K562 (cell line): ENCODE measurements around the gene RAB5A. TPM values are rescaled to one million over a fixed set of nuclear protein-coding genes. Genes with fewer than 3 reads are reported as not detected.

Experiments
- CCNT2 ChIP-seq: IDR thresholded peaks from 2 replicates; pipeline ENCODE4 v1.6.1; 2011; ENCODE audit warnings: borderline replicate concordance, low read depth, mild to moderate bottlenecking, moderate library complexity, mixed read lengths, low read length; ENCODE audit not compliant: insufficient read length; ENCODE audit errors: extremely low read depth
- CREM ChIP-seq: IDR thresholded peaks from 2 replicates; pipeline ENCODE4 v1.6.1; 2014; ENCODE audit warnings: antibody characterized with exemption, low read depth
- CTBP1 ChIP-seq: fragments of 450-650 bp; IDR thresholded peaks from 2 replicates; pipeline ENCODE4 v1.6.1; 2016; ENCODE audit warnings: borderline replicate concordance
- ELF1 ChIP-seq: fragments of 200-800 bp; sonication (Bioruptor generic); IDR thresholded peaks from 2 replicates; pipeline ENCODE4 v1.6.1; 2016; ENCODE audit warnings: missing genetic modification characterization, missing compliant biosample characterization
- FOXM1 ChIP-seq, 2 experiments: fragments of 450-650 bp in 1 of 2; sonication (generic) in 1 of 2; formaldehyde crosslinking in 1 of 2; IDR thresholded peaks; 2 replicates each; pipeline versions ENCODE4 v1.6.1 to v1.9.0; 2017 to 2022; ENCODE audit warnings: low read depth in 2 of 2, mild to moderate bottlenecking in 2 of 2, missing genetic modification reagents in 1 of 2, moderate library complexity in 1 of 2
- MEF2D ChIP-seq: conservative IDR thresholded peaks from 2 replicates; pipeline ENCODE4 v1.6.1; 2016; ENCODE audit warnings: low read depth, missing genetic modification characterization, missing compliant biosample characterization
- NCOR1 ChIP-seq: fragments of 450-650 bp; IDR thresholded peaks from 2 replicates; pipeline ENCODE4 v1.6.1; 2016; ENCODE audit warnings: mild to moderate bottlenecking, moderate library complexity
- RBM25 ChIP-seq: fragments of 200-400 bp; formaldehyde crosslinking; IDR thresholded peaks from 2 replicates; pipeline ENCODE4 v1.6.1; 2018; ENCODE audit warnings: low read length, low read depth, moderate library complexity; ENCODE audit not compliant: severe bottlenecking
- RCOR1 ChIP-seq, 2 experiments: IDR thresholded peaks; 2 replicates each; pipeline ENCODE4 v1.6.1; 2012; ENCODE audit warnings: low read depth in 2 of 2, low read length in 2 of 2, borderline replicate concordance in 1 of 2, improper control_type of control experiment in 1 of 2
- RNF2 ChIP-seq: sonication (generic); IDR thresholded peaks from 2 replicates; pipeline ENCODE4 v1.6.1; 2016
- TAL1 ChIP-seq: fragments of 450-650 bp; IDR thresholded peaks from 2 replicates; pipeline ENCODE4 v1.6.1; 2016; ENCODE audit warnings: mild to moderate bottlenecking
- TBL1XR1 ChIP-seq, 2 experiments: IDR thresholded peaks; 2 replicates each; pipeline ENCODE4 v1.6.1; 2012; ENCODE audit warnings: improper control_type of control experiment in 2 of 2, low read length in 2 of 2, mild to moderate bottlenecking in 1 of 2
- TEAD4 ChIP-seq, 2 experiments: sonication (generic) in 1 of 2; formaldehyde crosslinking in 1 of 2; IDR thresholded peaks; 2 replicates each; pipeline versions ENCODE4 v1.6.1 to v1.8.0; 2012 to 2022; ENCODE audit warnings: borderline replicate concordance in 1 of 2, inconsistent platforms in 1 of 2, low read length in 1 of 2, mild to moderate bottlenecking in 1 of 2, missing genetic modification reagents in 1 of 2
- ZKSCAN3 ChIP-seq: fragments of 250-450 bp; sonication (Bioruptor Pico); IDR thresholded peaks from 2 replicates; pipeline ENCODE4 v1.4.0; 2020
- polyA plus RNA-seq, 8 experiments: library from polyadenylated mRNA; depleted of rRNA in 4 of 8; stranded (reverse) in 5 of 8; unstranded in 3 of 8; fragments of >200 nt; fragmentation: Nextera tagmentation in 2 of 8; fragmentation: Illumina TruSeq in 1 of 8; extraction: Ambion mirVana in 2 of 8; extraction: Trizol in 1 of 8; gene quantifications; 2 replicates each; pipeline versions ENCODE4 v1.2.1 to v1.2.3, GENCODE V29; 2011 to 2014; ENCODE audit warnings: inconsistent platforms in 1 of 8, missing spikeins in 1 of 8
- total RNA-seq, 7 experiments: library from RNA; depleted of rRNA in 6 of 7; stranded (reverse); fragments of >200 nt in 6 of 7; fragmentation: Illumina TruSeq in 2 of 7; extraction: Trizol in 2 of 7; gene quantifications; 2 replicates each; pipeline versions ENCODE4 v1.2.1 to v1.2.3, GENCODE V29; 2011 to 2021; ENCODE audit warnings: low replicate concordance in 1 of 7
- TF ChIP-seq, protein P1 (sequence below): sonication (generic); IDR thresholded peaks from 2 replicates; pipeline ENCODE4 v1.6.1; 2016
- TF ChIP-seq, protein P2 (sequence below): fragments of 250-450 bp; sonication (Bioruptor Pico); IDR thresholded peaks from 2 replicates; pipeline ENCODE4 v1.6.1; 2021; ENCODE audit warnings: mild to moderate bottlenecking

The RAB5A gene
- total and polyA plus RNA-seq, 9 of the 15 experiments (the other 6 are each of a cell fraction or from before 2014, with no cell fraction given), result 28.3 to 64.2 (median 49.0) TPM

GRCh38 chr3:20015525-20015924, 68.6 kb downstream of the RAB5A start (continued):
- TF ChIP-seq, protein P1, sequence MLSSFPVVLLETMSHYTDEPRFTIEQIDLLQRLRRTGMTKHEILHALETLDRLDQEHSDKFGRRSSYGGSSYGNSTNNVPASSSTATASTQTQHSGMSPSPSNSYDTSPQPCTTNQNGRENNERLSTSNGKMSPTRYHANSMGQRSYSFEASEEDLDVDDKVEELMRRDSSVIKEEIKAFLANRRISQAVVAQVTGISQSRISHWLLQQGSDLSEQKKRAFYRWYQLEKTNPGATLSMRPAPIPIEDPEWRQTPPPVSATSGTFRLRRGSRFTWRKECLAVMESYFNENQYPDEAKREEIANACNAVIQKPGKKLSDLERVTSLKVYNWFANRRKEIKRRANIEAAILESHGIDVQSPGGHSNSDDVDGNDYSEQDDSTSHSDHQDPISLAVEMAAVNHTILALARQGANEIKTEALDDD, result peak; percentile 39; the same call in 1 of the 2 replicates
- TF ChIP-seq ELF1 (tag), result peak; percentile 53; the same call in 1 of the 2 replicates
- no peak for TF ChIP-seq RBM25
- TF ChIP-seq CTBP1, result peak; percentile 83
- peak in 1 of 2 experiments; percentile 50; a peak in 1 of 4 replicates for TF ChIP-seq TBL1XR1 (IDR thresholded peaks at IDR 0.05; ENCODE audit: low read length in 2 of 2)
- TF ChIP-seq ZKSCAN3 (CRISPR knock-in tag), result no peak
- TF ChIP-seq TAL1, result peak; percentile 75
- peak; percentile 15; the same call in 1 of the 2 replicates for TF ChIP-seq RNF2
- TF ChIP-seq, protein P2, sequence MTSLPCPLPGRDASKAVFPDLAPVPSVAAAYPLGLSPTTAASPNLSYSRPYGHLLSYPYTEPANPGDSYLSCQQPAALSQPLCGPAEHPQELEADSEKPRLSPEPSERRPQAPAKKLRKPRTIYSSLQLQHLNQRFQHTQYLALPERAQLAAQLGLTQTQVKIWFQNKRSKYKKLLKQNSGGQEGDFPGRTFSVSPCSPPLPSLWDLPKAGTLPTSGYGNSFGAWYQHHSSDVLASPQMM (CRISPR knock-in tag), result no peak
- TF ChIP-seq TEAD4 (IDR thresholded peaks at IDR 0.05; ENCODE audit: low read length), result peak; percentile 87
- TF ChIP-seq TEAD4 (CRISPR knock-in tag; IDR thresholded peaks at IDR 0.05; ENCODE audit: borderline replicate concordance), result no peak
- peak in 1 of 2 experiments; percentile 91; a peak in 2 of 4 replicates for TF ChIP-seq RCOR1 (IDR thresholded peaks at IDR 0.05; ENCODE audit: borderline replicate concordance in 1 of 2, low read depth in 2 of 2, low read length in 2 of 2)
- peak; percentile 26 for TF ChIP-seq CCNT2
- peak; percentile 67 for TF ChIP-seq NCOR1
- peak; percentile 61 for TF ChIP-seq FOXM1 (IDR thresholded peaks at IDR 0.05; ENCODE audit: low read depth)
- TF ChIP-seq FOXM1 (CRISPR knock-in tag; IDR thresholded peaks at IDR 0.05; ENCODE audit: low read depth), result no peak
- TF ChIP-seq MEF2D (tag), result 0 out of 2 replicates have a peak, but pooled peaks have one; percentile 28
- TF ChIP-seq CREM, result peak; percentile 39
